HG03196 (cell line): ENCODE data around the gene DAD1.
"Not testable (repeated sequence)": the region's sequence is repeated elsewhere in the genome, so short reads cannot be mapped to it uniquely, and the experiment has no call there.

ENCODE experiments used
- ATAC-seq: cut with Tn5 transposase; IDR thresholded peaks from one replicate; pipeline ENCODE4 v1.9.1; 2021; ENCODE audit not compliant: unreplicated experiment

Gene DAD1

DNA sequence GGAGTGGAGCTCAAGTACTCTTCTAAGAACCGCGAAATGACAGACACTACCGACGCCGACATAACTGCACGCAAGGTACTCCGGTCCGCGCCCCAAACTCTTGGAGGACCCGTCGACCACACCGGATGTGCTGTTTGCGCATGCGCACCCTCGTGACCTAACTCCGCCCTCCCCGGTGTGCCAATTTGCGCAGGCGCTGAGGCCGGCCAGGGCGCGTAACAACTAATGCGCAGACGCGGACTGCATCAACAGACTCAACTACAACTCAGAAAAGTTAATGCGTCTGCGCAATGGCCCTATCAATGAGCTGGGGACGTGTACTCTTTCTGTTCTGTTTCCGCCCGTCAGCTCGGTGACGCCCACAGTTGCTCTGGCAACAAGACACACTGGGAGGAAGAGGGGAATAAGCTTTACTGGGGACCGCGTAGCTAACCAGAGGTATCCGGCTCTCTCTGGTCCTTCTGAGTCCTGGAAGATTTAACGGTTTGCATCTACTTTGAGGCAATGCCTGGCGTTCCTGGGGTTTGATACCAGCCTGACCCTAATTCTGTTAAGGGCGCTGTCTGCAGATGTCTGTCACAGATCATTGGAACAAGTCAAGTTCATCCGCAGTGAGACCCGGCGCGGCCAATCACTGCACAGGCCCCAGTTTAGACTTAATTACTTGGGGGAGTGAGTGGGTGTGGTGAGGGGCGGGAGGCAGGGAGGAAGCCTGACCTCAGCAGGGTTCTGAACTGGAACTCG lies at the start of gene DAD1:
Gene DAD1 (minus strand): TSS at position 129 of the 744 bp plus-strand sequence. CDS start 67 bp downstream, at position 62.
- peak; percentile 93 for ATAC-seq

DNA sequence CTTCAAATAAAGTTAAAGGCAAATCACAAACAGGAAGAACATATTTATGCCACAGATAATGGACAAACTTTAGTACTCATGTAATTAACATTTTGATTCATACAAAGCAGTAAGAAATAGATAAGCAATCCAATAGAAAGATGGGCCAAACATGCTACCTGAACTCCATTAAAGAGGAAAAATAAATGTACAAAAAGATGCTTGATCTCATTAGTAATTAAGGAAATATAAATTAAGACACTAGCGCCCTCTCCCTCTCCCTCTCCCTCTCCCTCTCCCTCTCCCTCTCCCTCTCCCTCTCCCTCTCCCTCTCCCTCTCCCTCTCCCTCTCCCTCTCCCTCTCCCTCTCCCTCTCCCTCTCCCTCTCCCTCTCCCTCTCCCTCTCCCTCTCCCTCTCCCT lies 47.0 kb upstream of the DAD1 start:
- not testable (repeated sequence) for ATAC-seq

DNA sequence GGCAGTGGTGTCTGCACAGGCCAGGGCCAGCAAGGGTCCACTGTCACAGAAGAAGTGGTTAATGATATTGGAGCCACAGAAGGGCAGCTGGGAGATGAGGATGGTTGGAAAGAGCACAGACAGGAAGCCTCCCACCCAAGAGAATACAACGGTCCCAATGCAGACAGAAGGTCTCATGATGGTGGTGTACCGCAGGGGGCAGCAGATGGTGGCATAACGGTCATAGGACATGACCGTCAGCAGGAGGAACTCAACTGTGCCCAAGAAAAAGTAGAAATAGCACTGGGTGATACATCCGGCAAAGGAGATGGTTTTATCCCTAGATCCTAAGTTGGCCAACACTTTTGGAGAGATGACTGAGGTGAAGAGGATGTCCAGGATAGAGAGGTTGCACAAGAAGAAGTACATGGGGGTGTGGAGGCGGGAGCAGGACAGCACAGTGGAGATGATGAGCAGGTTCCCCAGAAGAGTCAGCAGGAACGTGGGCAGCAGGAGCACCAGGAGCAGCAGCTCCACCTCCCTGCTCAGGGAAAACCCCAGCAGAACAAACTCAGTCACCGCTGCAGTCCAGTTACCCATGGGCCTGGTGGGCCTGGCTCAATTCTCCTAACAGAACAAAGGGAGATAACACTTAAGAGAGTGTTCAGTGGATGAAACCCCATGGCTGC lies 45.3 kb upstream of the DAD1 start:
- no peak for ATAC-seq

DNA sequence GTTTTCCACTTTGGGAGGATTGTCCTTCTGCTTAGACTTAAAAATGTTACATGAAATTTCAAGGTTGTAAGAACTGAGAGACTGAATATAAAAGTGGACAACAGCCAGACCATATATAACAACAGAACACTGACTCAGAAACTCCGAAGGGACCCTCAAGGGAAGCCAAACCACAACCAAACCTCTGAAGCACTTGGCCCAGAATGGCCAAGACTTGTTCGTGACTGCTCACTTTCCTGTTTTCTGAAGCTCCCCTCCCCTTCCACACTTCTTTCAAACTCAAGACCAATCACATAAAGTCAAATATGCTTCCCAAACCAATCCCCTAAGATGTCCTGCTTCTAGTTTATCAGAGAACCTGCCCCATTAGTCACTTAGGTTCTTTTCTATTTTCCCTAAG lies 41.5 kb upstream of the DAD1 start:
- ATAC-seq = no peak

- ATAC-seq = no peak
Observed at GRCh38 chr14:22630066-22630465, 41.0 kb upstream of the DAD1 start.

GRCh38 chr14:22629361-22629760 lies 40.3 kb upstream of the DAD1 start:
- ATAC-seq = no peak

DNA sequence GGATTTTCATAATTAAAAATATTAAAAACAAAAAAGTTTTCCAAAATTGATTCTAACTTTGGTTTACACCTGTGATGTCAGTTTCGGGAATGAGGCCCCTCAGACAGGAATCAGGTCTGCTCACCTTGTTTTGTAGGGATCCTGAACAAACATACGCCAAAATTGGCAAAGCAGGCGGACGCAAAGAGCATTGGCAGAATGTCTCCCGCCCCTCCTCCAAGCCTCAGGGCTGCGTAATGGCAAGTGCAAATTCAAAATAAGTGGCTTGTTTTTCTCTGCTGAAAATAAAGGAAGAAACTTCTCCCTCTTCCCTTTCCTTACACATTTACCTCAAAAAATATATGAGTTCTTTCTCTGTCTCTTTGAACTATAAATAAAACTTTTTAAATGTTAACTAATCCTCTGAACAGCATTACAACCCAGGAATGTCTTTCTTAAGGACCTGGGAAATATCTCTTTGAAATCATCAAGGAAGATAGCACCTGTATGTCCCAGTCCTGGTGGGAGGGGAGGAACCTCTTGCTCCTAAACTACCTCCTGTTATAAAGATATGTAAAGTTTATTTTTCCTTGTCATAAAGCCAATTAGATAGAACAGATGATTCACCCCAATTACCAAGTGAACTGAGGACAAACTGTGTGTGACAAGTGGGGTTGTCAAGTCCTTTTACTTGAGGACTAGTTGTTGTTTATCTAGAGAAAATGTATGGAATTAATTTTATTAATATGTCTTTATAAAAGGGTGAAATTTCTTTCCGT lies 38.7 kb upstream of the DAD1 start:
- ATAC-seq = no peak

DNA sequence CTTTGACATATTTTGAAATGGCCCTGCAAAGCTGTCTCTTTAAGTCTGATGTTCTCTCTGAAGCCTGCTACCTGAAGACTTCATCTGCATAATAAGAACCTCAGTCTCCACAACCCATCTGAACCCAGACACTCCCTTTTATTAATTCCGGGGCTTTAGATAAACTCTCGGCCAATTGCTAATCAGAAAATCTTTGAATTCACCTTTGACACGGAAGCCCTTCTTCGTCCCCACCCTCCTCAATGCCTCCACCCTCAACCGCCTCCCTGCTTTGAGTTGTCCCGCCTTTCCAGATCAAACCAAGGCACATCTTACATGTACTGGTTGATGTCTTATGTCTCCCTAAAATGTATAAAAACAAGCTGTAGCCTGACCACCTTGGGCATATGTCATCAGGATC lies 37.6 kb upstream of the DAD1 start:
- ATAC-seq = no peak

DNA sequence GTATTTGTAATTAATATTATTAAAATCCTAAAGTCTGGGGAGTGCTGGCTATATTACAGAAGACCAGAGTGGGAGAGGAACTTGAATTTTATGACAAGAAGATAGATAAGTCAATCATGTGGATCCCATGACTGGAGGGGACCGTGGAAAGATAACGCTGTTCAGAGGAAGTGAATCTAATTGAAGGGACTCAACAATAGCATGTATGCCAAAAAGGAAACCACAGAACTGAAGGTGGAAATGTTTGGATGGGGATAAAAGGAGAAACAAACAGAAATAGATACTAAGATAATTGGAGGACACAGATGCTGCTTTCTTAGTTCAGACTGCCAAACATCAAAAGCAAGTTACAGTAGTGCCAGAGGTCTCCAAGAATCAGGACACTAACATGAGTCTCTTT lies 34.0 kb upstream of the DAD1 start:
- no peak for ATAC-seq

DNA sequence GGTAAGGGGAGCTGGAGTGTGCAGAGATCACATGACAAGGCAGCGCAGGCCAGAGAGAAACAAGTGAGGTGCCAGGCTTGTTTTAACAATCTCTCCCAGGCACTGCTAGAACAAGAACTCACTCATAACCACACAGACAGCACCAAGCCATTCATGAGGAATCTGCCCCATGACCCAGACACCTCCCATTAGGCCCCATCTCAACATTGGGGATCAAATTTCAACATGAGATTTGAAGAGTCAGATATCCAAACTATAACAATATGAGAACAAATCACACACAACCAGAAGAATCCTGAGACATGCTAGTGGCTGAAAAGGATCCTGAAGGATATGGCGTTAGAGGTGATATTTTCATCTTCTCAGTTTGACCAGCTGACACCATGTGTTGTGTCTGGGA lies 33.2 kb upstream of the DAD1 start:
- no peak for ATAC-seq

- ATAC-seq = not testable (repeated sequence)
Observed at GRCh38 chr14:22615765-22616164, 26.7 kb upstream of the DAD1 start.

- ATAC-seq = no peak
Observed at GRCh38 chr14:22614240-22614799, 25.3 kb upstream of the DAD1 start.

GRCh38 chr14:22613736-22614239 lies 24.8 kb upstream of the DAD1 start:
- ATAC-seq = no peak

DNA sequence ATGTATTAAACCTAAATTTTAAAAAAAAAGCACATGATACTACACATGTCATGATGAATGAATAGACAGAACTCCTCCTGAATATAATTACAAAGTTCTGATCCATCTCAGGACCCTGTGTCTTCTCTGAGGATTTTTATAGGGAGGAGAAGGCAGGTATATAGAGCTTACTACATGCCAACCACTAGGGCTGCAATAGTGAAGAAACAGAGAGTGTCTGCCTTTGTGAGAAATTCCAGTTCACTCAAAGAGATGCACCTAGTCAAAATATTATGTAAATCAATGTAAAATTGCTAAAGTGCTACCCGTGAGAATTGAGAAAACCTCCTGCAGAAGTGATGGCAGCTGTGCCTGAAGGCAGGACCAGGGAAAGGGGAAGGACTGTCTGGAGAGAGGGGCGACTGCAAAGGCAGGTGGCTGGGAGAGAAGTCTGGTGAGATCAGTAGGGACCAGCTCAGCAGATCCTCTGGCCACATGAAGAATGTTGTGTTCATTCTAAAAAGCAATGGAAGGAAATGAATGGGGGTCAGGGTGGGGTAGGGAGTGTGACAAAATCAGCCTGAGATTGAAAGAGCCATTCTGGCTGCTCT lies 24.2 kb upstream of the DAD1 start:
- ATAC-seq = no peak

- no peak for ATAC-seq
Observed at GRCh38 chr14:22610931-22611330, 21.9 kb upstream of the DAD1 start.

DNA sequence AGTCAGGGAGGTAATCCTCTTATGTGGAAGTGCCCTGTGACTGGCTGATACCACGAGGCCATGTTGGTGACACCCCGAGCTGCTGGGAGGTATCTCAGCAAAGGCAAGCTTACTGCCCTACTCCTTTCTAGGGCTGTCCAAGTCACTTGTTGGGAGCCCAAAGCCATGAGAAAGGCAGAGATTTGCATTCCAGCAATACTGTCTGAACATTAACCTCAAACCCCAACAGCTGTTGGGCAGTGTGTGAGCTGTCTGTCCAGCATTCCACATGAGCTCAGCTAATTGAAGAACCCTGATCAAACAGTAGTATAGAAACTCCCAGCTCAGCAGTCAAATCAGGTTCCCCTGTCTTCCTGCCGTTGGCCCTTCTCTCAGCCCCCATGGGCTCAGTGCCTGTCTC lies 18.3 kb upstream of the DAD1 start:
- ATAC-seq = no peak

- no peak for ATAC-seq
Observed at GRCh38 chr14:22606380-22606779, 17.4 kb upstream of the DAD1 start.

- no peak for ATAC-seq
Observed at GRCh38 chr14:22602862-22603261, 13.8 kb upstream of the DAD1 start.

GRCh38 chr14:22601996-22602395 lies 13.0 kb upstream of the DAD1 start:
- no peak for ATAC-seq

DNA sequence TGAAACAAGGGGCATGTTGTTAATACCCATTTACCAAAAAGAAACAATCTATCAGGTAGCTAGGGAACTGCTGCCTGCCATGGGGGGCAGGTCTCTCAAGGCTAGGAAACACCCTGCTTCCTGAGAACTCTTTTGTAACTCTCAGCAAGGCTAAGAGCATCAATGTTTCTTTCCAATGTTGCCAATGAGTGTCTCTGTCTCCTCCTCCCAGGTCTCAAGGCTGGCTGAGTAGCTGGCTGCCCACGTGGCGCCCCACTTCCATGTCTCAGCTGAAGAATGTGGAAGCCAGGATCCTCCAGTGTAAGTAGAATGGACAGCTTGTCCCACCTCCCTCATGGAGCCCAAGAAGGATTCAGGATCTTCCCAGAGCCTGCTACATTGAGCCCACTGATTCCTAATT lies 12.4 kb upstream of the DAD1 start:
- no peak for ATAC-seq

- no peak for ATAC-seq
Observed at GRCh38 chr14:22600027-22600426, 11.0 kb upstream of the DAD1 start.
